Adrenal gland (tissue), 5 donors: ENCODE data around the gene LIPM.

ENCODE experiments used
- CTCF ChIP-seq, 6 experiments: fragments of 450-650 bp in 4 of 6; fragments of 200-600 bp in 2 of 6; sonication (generic) in 1 of 6; IDR thresholded peaks; 1 replicate in 5 of 6; 2 replicates in 1 of 6; pipeline versions ENCODE4 v1.5.1 to v1.8.0; 2016 to 2021; ENCODE audit warnings: antibody characterized with exemption in 6 of 6, mild to moderate bottlenecking in 2 of 6, moderate library complexity in 1 of 6
- POLR2A ChIP-seq, 2 donors: fragments of 450-650 bp; IDR thresholded peaks; one replicate each; pipeline ENCODE4 v1.6.1; 2017; ENCODE audit warnings: antibody characterized with exemption in 2 of 2, mild to moderate bottlenecking in 2 of 2, moderate library complexity in 1 of 2
- donor health status: DM: no; HTN: no; CAD: no.

GRCh38 chr10:88803641-88804040 lies 1.1 kb downstream of the LIPM start:
- TF ChIP-seq POLR2A (IDR thresholded peaks at IDR 0.05), result no peak
- no peak for TF ChIP-seq CTCF (IDR thresholded peaks at IDR 0.05)
